LNCaP clone FGC (cell line): ENCODE results near the gene MRI1.

ENCODE experiments used
- DNase-seq: peaks from one replicate; pipeline ENCODE4 v3.0.0-alpha.2; 2011; ENCODE audit warnings: low read depth
- H3K4me3 ChIP-seq: 2 replicates; pipeline ENCODE4 v1.5.1; 2011; ENCODE audit warnings: mild to moderate bottlenecking, low read depth, low read length, control low read depth
- TF ChIP-seq, protein P1 (sequence below): IDR thresholded peaks from 2 replicates; pipeline ENCODE4 v1.5.1; 2012; ENCODE audit warnings: mild to moderate bottlenecking; ENCODE audit not compliant: control insufficient read depth, insufficient read depth; ENCODE audit errors: extremely low read depth

Gene MRI1

DNA sequence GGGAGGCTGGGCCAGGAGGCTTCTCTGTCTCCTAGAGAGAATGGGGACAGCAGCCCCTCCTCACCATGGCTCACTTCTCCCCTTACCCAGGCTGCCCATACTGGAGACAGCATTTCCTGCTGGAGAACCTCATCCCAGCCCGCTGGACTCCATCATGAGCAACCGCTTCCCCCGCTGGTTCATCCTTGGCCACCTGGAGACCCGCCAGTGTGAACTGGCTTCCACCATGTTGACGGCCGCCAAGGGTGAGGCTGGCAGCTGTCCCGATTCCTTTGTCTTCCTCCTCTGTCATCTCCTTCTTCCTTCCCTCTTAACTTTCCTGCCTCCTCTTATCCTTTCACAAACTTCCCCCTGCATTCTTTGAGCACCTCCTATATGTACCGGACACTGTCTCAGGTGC, 58.9 kb downstream of the MRI1 start:
- TF ChIP-seq, protein P1, sequence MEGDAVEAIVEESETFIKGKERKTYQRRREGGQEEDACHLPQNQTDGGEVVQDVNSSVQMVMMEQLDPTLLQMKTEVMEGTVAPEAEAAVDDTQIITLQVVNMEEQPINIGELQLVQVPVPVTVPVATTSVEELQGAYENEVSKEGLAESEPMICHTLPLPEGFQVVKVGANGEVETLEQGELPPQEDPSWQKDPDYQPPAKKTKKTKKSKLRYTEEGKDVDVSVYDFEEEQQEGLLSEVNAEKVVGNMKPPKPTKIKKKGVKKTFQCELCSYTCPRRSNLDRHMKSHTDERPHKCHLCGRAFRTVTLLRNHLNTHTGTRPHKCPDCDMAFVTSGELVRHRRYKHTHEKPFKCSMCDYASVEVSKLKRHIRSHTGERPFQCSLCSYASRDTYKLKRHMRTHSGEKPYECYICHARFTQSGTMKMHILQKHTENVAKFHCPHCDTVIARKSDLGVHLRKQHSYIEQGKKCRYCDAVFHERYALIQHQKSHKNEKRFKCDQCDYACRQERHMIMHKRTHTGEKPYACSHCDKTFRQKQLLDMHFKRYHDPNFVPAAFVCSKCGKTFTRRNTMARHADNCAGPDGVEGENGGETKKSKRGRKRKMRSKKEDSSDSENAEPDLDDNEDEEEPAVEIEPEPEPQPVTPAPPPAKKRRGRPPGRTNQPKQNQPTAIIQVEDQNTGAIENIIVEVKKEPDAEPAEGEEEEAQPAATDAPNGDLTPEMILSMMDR: no peak
- no peak for DNase-seq
- no peak overlapping the region for H3K4me3 ChIP-seq
